H9 (cell line): ENCODE measurements around the gene ARNT2. TPM values are rescaled to one million over a fixed set of nuclear protein-coding genes. Genes with fewer than 3 reads are reported as not detected.

Experiments used
- DNase-seq: peaks from one replicate; pipeline ENCODE4 v3.0.0-alpha.2; 2017
- H2AFZ ChIP-seq: one replicate; pipeline ENCODE4 v1.6.1; 2013; ENCODE audit warnings: mild to moderate bottlenecking, low read length, control low read depth, moderate library complexity
- H2AK5ac ChIP-seq: 2 replicates; pipeline ENCODE4 v1.6.1; 2013; ENCODE audit warnings: low read length, control low read depth, mixed read lengths; ENCODE audit not compliant: insufficient read length
- H2BK120ac ChIP-seq: one replicate; pipeline ENCODE4 v1.6.1; 2013; ENCODE audit warnings: low read depth, mild to moderate bottlenecking, low read length, control low read depth, inconsistent platforms; ENCODE audit not compliant: poor library complexity, severe bottlenecking
- H2BK12ac ChIP-seq: 2 replicates; pipeline ENCODE4 v1.6.1; 2013; ENCODE audit warnings: low read length, control low read depth, mixed read lengths, low read depth; ENCODE audit not compliant: insufficient read length
- H2BK15ac ChIP-seq: 2 replicates; pipeline ENCODE4 v1.6.1; 2013; ENCODE audit warnings: low read depth, low read length, control low read depth
- H2BK20ac ChIP-seq: one replicate; pipeline ENCODE4 v1.6.1; 2013; ENCODE audit warnings: low read depth, mild to moderate bottlenecking, low read length, control low read depth, inconsistent platforms; ENCODE audit not compliant: poor library complexity, severe bottlenecking
- H2BK5ac ChIP-seq: 2 replicates; pipeline ENCODE4 v1.6.1; 2013; ENCODE audit warnings: low read length, control low read depth, mixed read lengths; ENCODE audit not compliant: insufficient read length
- H3K14ac ChIP-seq: 2 replicates; pipeline ENCODE4 v1.6.1; 2013; ENCODE audit warnings: low read length, control low read depth; ENCODE audit not compliant: insufficient read depth
- H3K18ac ChIP-seq: 2 replicates; pipeline ENCODE4 v1.6.1; 2013; ENCODE audit warnings: low read depth, mild to moderate bottlenecking, mixed read lengths, low read length, control low read depth; ENCODE audit not compliant: insufficient read length
- H3K23ac ChIP-seq: 2 replicates; pipeline ENCODE4 v1.6.1; 2013; ENCODE audit warnings: low read length, control low read depth, mixed read lengths, low read depth; ENCODE audit not compliant: insufficient read length
- H3K23me2 ChIP-seq: 2 replicates; pipeline ENCODE4 v1.6.1; 2013; ENCODE audit warnings: low read depth, mild to moderate bottlenecking, mixed read lengths, low read length, control low read depth; ENCODE audit not compliant: insufficient read length, poor library complexity, severe bottlenecking
- H3K27ac ChIP-seq: 2 replicates; pipeline ENCODE4 v1.5.1; 2013; ENCODE audit warnings: low read length, control low read depth, mixed read lengths, low read depth; ENCODE audit not compliant: insufficient read length
- H3K27me3 ChIP-seq: 2 replicates; pipeline ENCODE4 v1.6.1; 2013; ENCODE audit warnings: low read length, control low read depth, inconsistent platforms; ENCODE audit not compliant: insufficient read depth
- H3K4ac ChIP-seq: 2 replicates; pipeline ENCODE4 v1.6.1; 2013; ENCODE audit warnings: low read depth, mild to moderate bottlenecking, control low read depth, inconsistent platforms, low read length, moderate library complexity
- H3K4me1 ChIP-seq: 2 replicates; pipeline ENCODE4 v1.6.1; 2013; ENCODE audit warnings: low read length, control low read depth, inconsistent platforms; ENCODE audit not compliant: insufficient read depth
- H3K4me2 ChIP-seq: 2 replicates; pipeline ENCODE4 v1.6.1; 2013; ENCODE audit warnings: low read length, control low read depth, mixed read lengths; ENCODE audit not compliant: insufficient read length, insufficient read depth
- H3K56ac ChIP-seq: 2 replicates; pipeline ENCODE4 v1.6.1; 2013; ENCODE audit warnings: low read depth, mild to moderate bottlenecking, mixed read lengths, low read length, control low read depth; ENCODE audit not compliant: insufficient read length
- H3K79me1 ChIP-seq: 2 replicates; pipeline ENCODE4 v1.6.1; 2013; ENCODE audit warnings: low read depth, mild to moderate bottlenecking, moderate library complexity, low read length, control low read depth, inconsistent platforms; ENCODE audit not compliant: insufficient read depth, poor library complexity, severe bottlenecking
- H3K79me2 ChIP-seq: 2 replicates; pipeline ENCODE4 v1.6.1; 2013; ENCODE audit warnings: low read length, control low read depth, inconsistent platforms; ENCODE audit not compliant: insufficient read depth
- H3K9ac ChIP-seq: 2 replicates; pipeline ENCODE4 v1.6.1; 2013; ENCODE audit warnings: low read length, control low read depth, mixed read lengths; ENCODE audit not compliant: insufficient read length; ENCODE audit errors: extremely low read depth
- H3K9me3 ChIP-seq: one replicate; pipeline ENCODE4 v1.6.1; 2013; ENCODE audit warnings: low read depth, low read length, inconsistent platforms; ENCODE audit not compliant: control insufficient read depth
- H3T11ph ChIP-seq: one replicate; pipeline ENCODE4 v1.6.1; 2013; ENCODE audit warnings: mild to moderate bottlenecking, low read length, control low read depth, inconsistent platforms
- H4K20me1 ChIP-seq: one replicate; pipeline ENCODE4 v1.6.1; 2013; ENCODE audit not compliant: control insufficient read depth, insufficient read length, insufficient read depth
- H4K5ac ChIP-seq: 2 replicates; pipeline ENCODE4 v1.6.1; 2013; ENCODE audit warnings: low read depth, mild to moderate bottlenecking, mixed read lengths, low read length, control low read depth; ENCODE audit not compliant: insufficient read length
- H4K8ac ChIP-seq: replicated peaks from 2 replicates; pipeline ENCODE4 v1.6.1; 2013; ENCODE audit warnings: low read length, control low read depth, mixed read lengths, low read depth; ENCODE audit not compliant: insufficient read length
- H4K91ac ChIP-seq: 2 replicates; pipeline ENCODE4 v1.6.1; 2013; ENCODE audit warnings: low read depth, mild to moderate bottlenecking, moderate library complexity, mixed read lengths, low read length, control low read depth; ENCODE audit not compliant: insufficient read length
- H3K27ac Mint-ChIP-seq, 3 experiments: 2 replicates in 2 of 3; 3 replicates in 1 of 3; pipeline ENCODE4 v1.8.0; 2020 to 2021; ENCODE audit warnings: mixed read lengths in 3 of 3, mild to moderate bottlenecking in 1 of 3, moderate library complexity in 1 of 3
- H3K27me3 Mint-ChIP-seq: 2 replicates; pipeline ENCODE4 v1.8.0; 2021; ENCODE audit warnings: low read depth, mild to moderate bottlenecking, moderate library complexity, mixed read lengths
- H3K36me3 Mint-ChIP-seq, 3 experiments: 2 replicates in 2 of 3; 3 replicates in 1 of 3; pipeline ENCODE4 v1.8.0; 2020 to 2021; ENCODE audit warnings: low read depth in 3 of 3, mixed read lengths in 3 of 3; ENCODE audit not compliant: insufficient read depth in 1 of 3
- H3K4me1 Mint-ChIP-seq, 2 experiments: 2 replicates each; pipeline ENCODE4 v1.8.0; 2020; ENCODE audit warnings: mixed read lengths in 2 of 2
- H3K4me3 Mint-ChIP-seq, 2 experiments: 2 replicates in 1 of 2; 3 replicates in 1 of 2; pipeline ENCODE4 v1.8.0; 2020 to 2021; ENCODE audit warnings: mild to moderate bottlenecking in 2 of 2, mixed read lengths in 2 of 2, moderate library complexity in 1 of 2
- H3K9me3 Mint-ChIP-seq, 2 experiments: 2 replicates in 1 of 2; 3 replicates in 1 of 2; pipeline ENCODE4 v1.8.0; 2020; ENCODE audit warnings: mild to moderate bottlenecking in 2 of 2, mixed read lengths in 2 of 2, moderate library complexity in 1 of 2
- CTCF ChIP-seq: fragments of 200-600 bp; sonication (generic); conservative IDR thresholded peaks from 3 replicates; pipeline ENCODE4 v1.8.0; 2021; ENCODE audit warnings: antibody characterized with exemption, mild to moderate bottlenecking
- WGBS: extraction: QIAGEN DNeasy Blood & Tissue Kit; methylation state at CpG from one replicate; pipeline ENCODE4 v1.1.7; 2013; ENCODE audit warnings: missing lambda C conversion rate, low lambda C conversion rate, mixed read lengths; ENCODE audit not compliant: insufficient read length; ENCODE audit errors: extremely low coverage; 5-methylcytosine and 5-hydroxymethylcytosine counted together
- total RNA-seq: library from RNA; stranded (reverse); gene quantifications from 2 replicates; pipeline ENCODE4 v1.2.1, GENCODE V29; 2021

Gene ARNT2
- total RNA-seq, 1 experiment from 2014 or later, result 10.5 TPM

GRCh38 chr15:80578206-80578595, 174.0 kb downstream of the ARNT2 start:
- Histone ChIP-seq H3T11ph (no peak overlapping the region), H3K9me3 (no peaks in the 10 kb centered on the region), H4K8ac (no peak overlapping the region), H2BK5ac (no peak overlapping the region), H3K4me2 (no peak overlapping the region), H3K23me2 (peaks cover 3% of the 10 kb centered on the region), H3K23ac (no peak overlapping the region), H2AFZ (no peak overlapping the region), H3K9ac (no peak overlapping the region), H2BK20ac (no peak overlapping the region), H2BK15ac (no peak overlapping the region), H2BK12ac (no peak overlapping the region), H3K27me3 (no peaks in the 10 kb centered on the region), H4K20me1 (peaks cover 3% of the 10 kb centered on the region), H2AK5ac (no peak overlapping the region), H3K4ac (no peak overlapping the region), H2BK120ac (no peak overlapping the region), H4K5ac (no peak overlapping the region), H3K79me1 (no peaks in the 10 kb centered on the region), H3K14ac (no peak overlapping the region; the same call in 1 of the 2 replicates), H3K56ac (peak overlapping the region; percentile 25), H3K18ac (no peak overlapping the region), H4K91ac (no peak overlapping the region), H3K4me1 (peaks cover 2% of the 10 kb centered on the region; the same call in 1 of the 2 replicates), H3K79me2 (no peaks in the 10 kb centered on the region), H3K27ac (no peak overlapping the region)
- H3K27me3 Mint-ChIP-seq, result no peaks in the 10 kb centered on the region; the same call in 1 of the 2 replicates
- no peak overlapping the region; a peak in 1 of 7 replicates for H3K27ac Mint-ChIP-seq
- no peak for TF ChIP-seq CTCF
- H3K36me3 Mint-ChIP-seq, result peaks cover 0 to 17% (median 0%) of the 10 kb centered on the region in 3 experiments; a peak in 4 of 7 replicates
- H3K4me3 Mint-ChIP-seq, result no peak overlapping the region
- peak; percentile 15 for DNase-seq
- H3K9me3 Mint-ChIP-seq, result no peaks in the 10 kb centered on the region
- no CpG with 5 or more reads among the region's 5 CpGs for WGBS
- H3K4me1 Mint-ChIP-seq, result peaks cover 12 to 13% of the 10 kb centered on the region in 2 experiments
